ENCODE data around the gene KCNG1.
"Not testable (repeated sequence)": the region's sequence is repeated elsewhere in the genome, so short reads cannot be mapped to it uniquely, and the experiment has no call there.

The KCNG1 gene

DNA sequence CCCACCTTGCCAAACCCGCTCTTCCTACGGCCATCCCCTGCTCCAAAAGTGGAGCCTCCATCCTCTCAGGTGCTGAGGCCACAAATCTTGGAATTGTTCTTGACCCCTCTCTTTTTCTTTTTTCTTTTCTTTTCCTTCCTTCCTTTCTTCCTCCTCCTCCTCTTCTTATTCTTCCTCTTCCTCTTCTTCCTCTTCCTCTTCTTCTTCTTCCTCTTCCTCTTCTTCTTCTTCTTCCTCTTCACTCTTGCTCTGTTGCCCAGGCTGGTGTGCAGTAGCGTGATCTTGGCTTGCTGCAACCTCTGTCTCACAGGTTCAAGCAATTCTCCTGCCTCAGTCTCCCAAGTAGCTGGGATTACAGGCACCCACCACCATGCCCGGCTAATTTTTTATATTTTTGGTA is 44.4 kb downstream of the KCNG1 start:
- not testable (repeated sequence) for H3K4me3 ChIP-seq (ENCODE audit: low read depth in 1 of 2, low read length in 2 of 2); H3K27me3 ChIP-seq (ENCODE audit: control insufficient read depth in 1 of 2, insufficient read depth in 2 of 2, low read length in 2 of 2); H3K36me3 ChIP-seq (ENCODE audit: insufficient read depth, low read length); H3K27ac ChIP-seq (ENCODE audit: low read depth, low read length); H3K9me3 ChIP-seq (ENCODE audit: low read length); H3K9ac ChIP-seq (ENCODE audit: low read length); H3K4me1 ChIP-seq (ENCODE audit: insufficient read depth, low read length)

DNA sequence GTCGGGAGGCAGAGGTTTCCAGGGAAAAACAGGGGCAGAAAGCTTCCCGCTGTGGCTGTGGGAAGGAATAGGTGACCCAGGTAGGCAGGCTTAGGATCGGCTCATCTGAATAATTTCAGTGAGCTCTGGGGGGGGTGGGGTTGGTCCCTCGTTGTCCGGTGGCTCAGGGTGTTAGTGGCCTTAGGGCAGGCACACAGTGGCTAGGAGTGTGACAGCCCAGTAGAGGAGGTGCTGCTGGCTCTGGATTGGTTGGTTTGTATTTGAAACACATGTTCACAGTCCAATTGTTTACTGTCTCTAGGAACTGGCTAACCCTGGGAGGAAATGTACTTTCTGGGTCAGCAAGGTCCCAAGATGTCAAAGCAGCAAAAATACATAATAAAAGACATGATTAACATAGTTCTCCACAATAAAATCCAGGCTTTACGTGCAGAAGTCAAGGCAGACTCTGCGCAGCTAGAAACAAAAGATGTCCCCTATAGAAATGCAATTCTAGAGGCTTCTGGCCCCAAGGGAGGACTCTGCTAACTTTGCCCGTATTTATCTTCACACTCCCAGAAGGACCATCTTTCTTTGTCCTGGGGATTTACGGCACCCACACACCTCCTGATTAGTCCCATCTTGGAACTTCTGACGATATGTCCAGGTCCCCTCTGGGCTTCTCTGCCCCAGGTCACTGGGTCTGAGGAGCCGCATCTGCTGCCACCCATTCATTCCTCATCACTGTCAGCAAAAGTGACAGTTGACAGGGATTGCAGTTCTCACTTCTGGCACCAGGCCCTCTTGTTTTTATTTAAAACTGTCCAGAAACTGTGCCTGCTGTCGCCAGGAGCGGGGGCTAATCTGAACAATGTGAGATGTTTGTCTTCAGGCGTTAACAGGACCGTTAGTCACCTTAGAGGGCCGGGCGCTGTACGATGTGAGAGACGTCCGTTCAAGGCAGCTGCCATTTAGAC is 45.6 kb downstream of the KCNG1 start:
- Histone ChIP-seq H3K27ac (ENCODE audit: low read depth, low read length) (no peak overlapping the region), H3K36me3 (ENCODE audit: insufficient read depth, low read length) (no peaks in the 10 kb centered on the region), H3K4me1 (ENCODE audit: insufficient read depth, low read length) (no peaks in the 10 kb centered on the region), H3K9ac (ENCODE audit: low read length) (no peak overlapping the region), H3K4me3 (ENCODE audit: low read depth in 1 of 2, low read length in 2 of 2) (no peak overlapping the region), H3K9me3 (ENCODE audit: low read length) (no peaks in the 10 kb centered on the region), H3K27me3 (ENCODE audit: control insufficient read depth in 1 of 2, insufficient read depth in 2 of 2, low read length in 2 of 2) (no peaks in the 10 kb centered on the region)

DNA sequence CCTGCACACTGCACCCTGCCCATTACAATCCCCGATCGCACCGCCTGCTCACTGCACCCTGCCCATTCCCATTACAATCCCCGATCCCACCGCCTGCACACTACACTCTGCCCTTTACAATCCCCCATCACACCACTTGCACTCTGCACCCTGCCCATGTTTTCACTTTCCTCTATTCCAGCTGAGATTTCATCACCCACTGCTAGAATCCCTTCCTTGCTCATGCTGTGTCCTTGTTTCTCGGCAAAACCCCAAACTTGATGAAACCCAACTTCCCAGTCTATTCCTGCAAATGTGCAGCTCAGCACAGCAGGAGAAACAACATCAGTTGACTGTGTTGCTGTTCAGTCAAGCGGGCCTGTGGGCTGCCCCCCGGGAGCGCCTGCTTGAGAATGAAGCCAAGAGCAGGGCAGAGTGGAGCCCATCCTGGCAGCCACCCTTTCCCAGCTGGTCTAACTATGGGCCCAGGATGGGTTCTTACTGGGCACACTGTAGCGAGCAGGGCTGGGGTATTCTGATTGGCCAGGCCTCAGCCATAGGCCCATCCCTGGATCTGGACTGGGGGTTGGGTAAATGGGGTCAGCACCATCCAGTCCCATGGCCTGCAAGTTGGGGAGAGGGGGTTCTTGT is 47.1 kb downstream of the KCNG1 start:
- Histone ChIP-seq H3K4me1 (ENCODE audit: insufficient read depth, low read length) (no peaks in the 10 kb centered on the region), H3K9me3 (ENCODE audit: low read length) (no peaks in the 10 kb centered on the region), H3K36me3 (ENCODE audit: insufficient read depth, low read length) (no peaks in the 10 kb centered on the region), H3K27ac (ENCODE audit: low read depth, low read length) (no peak overlapping the region), H3K27me3 (ENCODE audit: control insufficient read depth in 1 of 2, insufficient read depth in 2 of 2, low read length in 2 of 2) (peaks cover 0 to 2% of the 10 kb centered on the region in 2 donors), H3K4me3 (ENCODE audit: low read depth in 1 of 2, low read length in 2 of 2) (no peak overlapping the region), H3K9ac (ENCODE audit: low read length) (no peak overlapping the region)

DNA sequence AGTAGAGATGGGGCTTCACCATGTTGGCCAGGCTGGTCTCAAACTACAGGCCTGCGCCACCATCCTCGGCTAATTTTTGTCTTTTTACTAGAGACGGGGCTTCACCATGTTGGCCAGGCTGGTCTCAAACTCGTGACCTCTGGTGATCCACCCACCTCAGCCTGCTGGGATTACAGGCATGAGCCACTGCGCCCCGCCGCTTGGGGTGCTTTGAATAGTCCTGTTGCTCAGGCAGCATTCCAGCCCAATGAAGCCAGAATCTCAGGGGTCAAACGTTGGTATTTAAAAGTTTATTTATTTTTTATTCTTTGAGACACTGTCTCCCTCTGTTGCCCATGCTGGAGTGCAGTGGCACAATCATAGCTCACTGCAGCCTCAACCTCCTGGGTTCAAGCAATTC is 53.0 kb downstream of the KCNG1 start:
- Histone ChIP-seq H3K9ac (ENCODE audit: low read length) (no peak overlapping the region), H3K4me1 (ENCODE audit: insufficient read depth, low read length) (no peaks in the 10 kb centered on the region), H3K36me3 (ENCODE audit: insufficient read depth, low read length) (no peaks in the 10 kb centered on the region), H3K9me3 (ENCODE audit: low read length) (no peaks in the 10 kb centered on the region), H3K27ac (ENCODE audit: low read depth, low read length) (no peak overlapping the region), H3K27me3 (ENCODE audit: control insufficient read depth in 1 of 2, insufficient read depth in 2 of 2, low read length in 2 of 2) (peaks cover 0 to 4% of the 10 kb centered on the region in 2 donors), H3K4me3 (ENCODE audit: low read depth in 1 of 2, low read length in 2 of 2) (no peak overlapping the region)

DNA sequence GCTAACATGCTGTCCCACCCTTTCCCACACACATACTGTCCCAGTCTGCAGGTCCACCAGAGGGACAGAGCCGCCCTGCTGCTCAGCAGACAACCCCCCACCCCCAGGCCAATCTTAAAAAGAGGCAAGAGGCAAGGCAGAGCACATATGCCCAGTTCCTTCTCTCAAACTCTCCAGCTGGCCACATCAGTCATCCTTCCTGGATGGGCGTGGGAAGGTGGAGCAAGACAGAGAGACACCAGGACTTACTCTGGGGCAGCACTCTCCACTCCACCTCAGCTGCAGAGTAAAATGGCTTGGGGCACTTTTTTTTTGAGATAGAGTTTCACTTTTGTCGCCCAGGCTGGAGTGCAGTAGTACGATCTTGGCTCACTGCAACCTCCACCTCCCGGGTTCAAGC is 53.5 kb downstream of the KCNG1 start:
- Histone ChIP-seq H3K36me3 (ENCODE audit: insufficient read depth, low read length) (no peaks in the 10 kb centered on the region), H3K27ac (ENCODE audit: low read depth, low read length) (no peak overlapping the region), H3K4me1 (ENCODE audit: insufficient read depth, low read length) (no peaks in the 10 kb centered on the region), H3K9ac (ENCODE audit: low read length) (no peak overlapping the region), H3K9me3 (ENCODE audit: low read length) (no peaks in the 10 kb centered on the region), H3K27me3 (ENCODE audit: control insufficient read depth in 1 of 2, insufficient read depth in 2 of 2, low read length in 2 of 2) (peaks cover 0 to 4% of the 10 kb centered on the region in 2 donors), H3K4me3 (ENCODE audit: low read depth in 1 of 2, low read length in 2 of 2) (no peak overlapping the region)

DNA sequence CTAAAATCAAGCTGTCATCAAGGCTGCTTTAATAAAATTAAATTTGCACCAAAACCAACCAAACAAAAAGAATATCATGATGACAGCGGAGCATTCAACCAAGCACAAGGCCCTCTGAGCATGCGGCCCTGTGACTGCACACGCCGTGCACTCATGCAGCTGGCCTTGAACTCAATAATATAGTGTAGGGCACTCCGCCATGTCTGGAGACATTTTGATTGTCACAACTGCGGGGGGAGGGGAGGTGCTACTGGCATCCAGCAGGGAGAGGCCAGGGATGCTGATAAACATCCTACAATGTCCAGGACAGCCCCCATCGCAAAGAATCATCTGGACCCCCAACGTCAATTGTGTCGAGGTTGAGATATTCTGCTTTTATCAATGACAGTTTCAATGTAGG is 54.6 kb downstream of the KCNG1 start:
- no peak overlapping the region for H3K9ac ChIP-seq (ENCODE audit: low read length)
- no peak overlapping the region for H3K4me3 ChIP-seq (ENCODE audit: low read depth in 1 of 2, low read length in 2 of 2)
- no peaks in the 10 kb centered on the region for H3K9me3 ChIP-seq (ENCODE audit: low read length)
- no peak overlapping the region for H3K27ac ChIP-seq (ENCODE audit: low read depth, low read length)
- H3K27me3 ChIP-seq (ENCODE audit: control insufficient read depth in 1 of 2, insufficient read depth in 2 of 2, low read length in 2 of 2) = peaks cover 0 to 4% of the 10 kb centered on the region in 2 donors
- H3K36me3 ChIP-seq (ENCODE audit: insufficient read depth, low read length) = no peaks in the 10 kb centered on the region
- no peaks in the 10 kb centered on the region for H3K4me1 ChIP-seq (ENCODE audit: insufficient read depth, low read length)

DNA sequence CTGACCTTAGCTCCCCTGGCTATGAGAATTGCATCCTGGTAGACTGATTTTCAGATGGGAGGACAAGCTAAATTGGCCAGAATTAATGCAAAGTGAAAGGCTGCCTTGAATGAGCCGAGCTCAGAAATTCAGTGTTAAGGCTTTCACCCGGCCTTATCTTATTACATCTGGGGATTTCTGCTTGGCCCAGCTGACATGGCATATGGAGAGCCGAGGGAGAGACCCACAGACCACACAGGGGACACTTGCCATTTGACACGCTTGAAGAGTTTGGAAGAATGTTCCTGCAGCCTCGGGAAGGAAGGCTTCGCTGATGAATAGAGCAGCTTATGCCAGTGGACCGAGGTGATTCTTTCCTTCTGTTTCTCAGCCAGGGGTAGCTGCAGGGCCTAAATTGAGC is 55.3 kb downstream of the KCNG1 start:
- H3K36me3 ChIP-seq (ENCODE audit: insufficient read depth, low read length) = no peaks in the 10 kb centered on the region
- no peak overlapping the region for H3K9ac ChIP-seq (ENCODE audit: low read length)
- H3K27me3 ChIP-seq (ENCODE audit: control insufficient read depth in 1 of 2, insufficient read depth in 2 of 2, low read length in 2 of 2) = peaks cover 0 to 4% of the 10 kb centered on the region in 2 donors
- no peak overlapping the region for H3K27ac ChIP-seq (ENCODE audit: low read depth, low read length)
- H3K4me1 ChIP-seq (ENCODE audit: insufficient read depth, low read length) = no peaks in the 10 kb centered on the region
- H3K4me3 ChIP-seq (ENCODE audit: low read depth in 1 of 2, low read length in 2 of 2) = no peak overlapping the region
- H3K9me3 ChIP-seq (ENCODE audit: low read length) = no peaks in the 10 kb centered on the region

DNA sequence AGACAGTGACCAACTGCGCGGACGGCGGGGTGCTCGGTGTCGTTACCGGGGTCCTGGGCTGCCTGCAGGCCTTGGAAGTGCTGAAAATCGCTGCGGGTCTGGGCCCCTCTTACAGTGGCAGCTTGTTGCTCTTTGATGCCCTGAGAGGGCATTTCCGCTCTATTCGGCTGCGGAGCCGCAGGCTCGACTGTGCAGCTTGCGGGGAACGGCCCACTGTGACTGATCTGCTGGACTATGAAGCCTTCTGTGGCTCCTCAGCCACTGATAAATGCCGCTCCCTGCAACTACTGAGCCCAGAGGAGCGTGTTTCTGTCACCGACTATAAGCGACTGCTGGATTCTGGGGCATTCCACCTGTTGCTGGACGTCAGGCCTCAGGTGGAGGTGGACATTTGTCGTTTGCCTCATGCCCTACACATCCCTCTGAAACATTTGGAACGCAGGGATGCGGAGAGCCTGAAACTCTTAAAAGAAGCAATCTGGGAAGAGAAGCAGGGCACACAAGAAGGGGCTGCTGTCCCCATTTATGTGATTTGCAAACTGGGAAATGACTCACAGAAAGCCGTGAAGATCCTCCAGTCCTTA is 63.3 kb downstream of the KCNG1 start:
- Histone ChIP-seq H3K9me3 (ENCODE audit: low read length) (no peaks in the 10 kb centered on the region), H3K27me3 (ENCODE audit: control insufficient read depth in 1 of 2, insufficient read depth in 2 of 2, low read length in 2 of 2) (no peaks in the 10 kb centered on the region), H3K4me1 (ENCODE audit: insufficient read depth, low read length) (peaks cover 27% of the 10 kb centered on the region), H3K9ac (ENCODE audit: low read length) (peak overlapping the region; percentile 96), H3K36me3 (ENCODE audit: insufficient read depth, low read length) (peaks cover 5% of the 10 kb centered on the region), H3K27ac (ENCODE audit: low read depth, low read length) (no peak overlapping the region), H3K4me3 (ENCODE audit: low read depth in 1 of 2, low read length in 2 of 2) (peak overlapping the region; percentile 77 to 87)

DNA sequence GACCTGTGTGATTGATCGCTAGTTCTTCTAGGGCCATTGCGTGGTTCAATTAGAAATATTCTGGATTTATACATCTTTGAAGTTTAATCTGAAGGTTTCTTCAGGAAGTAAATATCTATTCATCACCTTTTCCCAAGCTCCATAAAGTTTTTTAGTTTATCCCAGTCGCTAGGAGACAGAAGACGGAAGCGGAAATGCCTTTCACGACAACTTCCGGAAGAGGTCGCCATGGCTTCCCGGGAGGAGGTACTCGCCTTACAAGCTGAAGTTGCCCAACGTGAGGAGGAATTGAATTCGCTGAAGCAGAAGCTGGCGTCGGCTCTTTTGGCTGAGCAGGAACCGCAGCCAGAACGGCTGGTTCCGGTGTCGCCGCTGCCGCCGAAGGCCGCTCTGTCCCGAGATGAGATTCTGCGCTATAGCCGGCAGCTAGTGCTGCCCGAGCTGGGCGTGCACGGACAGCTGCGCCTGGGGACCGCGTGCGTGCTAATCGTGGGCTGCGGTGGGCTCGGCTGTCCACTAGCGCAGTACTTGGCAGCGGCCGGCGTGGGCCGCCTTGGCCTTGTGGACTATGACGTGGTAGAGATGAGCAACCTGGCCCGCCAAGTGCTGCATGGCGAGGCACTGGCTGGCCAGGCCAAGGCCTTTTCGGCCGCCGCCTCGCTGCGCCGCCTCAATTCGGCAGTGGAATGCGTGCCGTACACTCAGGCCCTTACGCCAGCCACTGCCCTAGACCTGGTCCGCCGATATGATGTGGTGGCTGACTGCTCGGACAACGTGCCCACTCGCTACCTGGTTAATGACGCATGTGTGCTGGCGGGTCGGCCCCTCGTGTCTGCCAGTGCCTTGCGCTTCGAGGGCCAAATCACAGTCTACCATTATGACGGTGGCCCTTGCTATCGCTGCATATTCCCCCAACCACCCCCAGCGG is 64.0 kb downstream of the KCNG1 start, which contains the start of gene MOCS3:
TSS of gene MOCS3 (plus strand) at position 204 of the 928 bp plus-strand sequence. CDS start at position 229, 25 bp downstream.
- Histone ChIP-seq H3K27me3 (ENCODE audit: control insufficient read depth in 1 of 2, insufficient read depth in 2 of 2, low read length in 2 of 2) (no peaks in the 10 kb centered on the region), H3K27ac (ENCODE audit: low read depth, low read length) (peak within 1 kb of the TSS; percentile 92), H3K4me3 (ENCODE audit: low read depth in 1 of 2, low read length in 2 of 2) (peak within 1 kb of the TSS; percentile 77 to 87), H3K4me1 (ENCODE audit: insufficient read depth, low read length) (peaks cover 27% of the 10 kb centered on the region), H3K9ac (ENCODE audit: low read length) (peak within 1 kb of the TSS; percentile 96), H3K9me3 (ENCODE audit: low read length) (no peaks in the 10 kb centered on the region), H3K36me3 (ENCODE audit: insufficient read depth, low read length) (peaks cover 5% of the 10 kb centered on the region)

DNA sequence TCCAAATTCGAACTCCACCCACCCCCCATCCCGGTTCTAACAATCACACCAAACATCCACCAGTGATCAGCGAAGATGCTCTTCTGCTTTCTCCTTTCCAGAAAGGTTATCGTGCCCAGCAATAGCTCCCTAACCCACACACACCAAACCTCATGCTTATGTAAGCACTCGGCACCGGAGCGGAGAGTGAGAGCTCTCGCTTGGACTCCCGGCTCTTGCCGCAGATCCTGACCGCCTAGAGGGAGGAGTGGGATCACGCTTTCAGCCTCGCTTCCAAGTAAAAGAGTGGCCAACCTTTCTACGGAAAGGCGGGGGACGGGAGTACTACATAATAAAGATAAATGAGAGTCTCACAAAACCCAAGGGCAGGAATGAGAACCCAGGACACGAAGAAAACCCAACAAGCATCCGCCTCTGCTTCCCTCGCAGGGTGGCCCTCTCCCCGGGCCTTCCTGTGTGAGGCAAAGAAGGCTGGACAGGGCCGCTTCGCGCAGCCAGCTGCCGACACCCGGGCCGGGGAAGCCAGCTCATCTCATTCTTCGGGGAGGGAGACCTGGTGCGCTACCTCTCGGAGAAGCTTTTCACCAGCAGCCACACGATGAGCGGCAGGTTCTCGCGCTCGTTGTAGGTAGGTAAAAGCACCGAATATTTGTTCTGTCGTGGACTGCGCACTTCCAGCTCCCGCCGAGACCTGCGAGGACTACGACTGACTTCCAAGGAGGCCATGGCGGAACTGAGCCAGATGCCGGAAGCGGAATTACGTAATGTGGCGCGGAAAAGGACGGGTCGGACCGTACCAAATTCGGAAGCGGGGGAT is 64.9 kb downstream of the KCNG1 start, which contains the start of gene DPM1:
TSS of gene DPM1 (minus strand) at position 735 of the 817 bp plus-strand sequence. CDS start at position 726, 9 bp downstream.
- Histone ChIP-seq H3K9ac (ENCODE audit: low read length) (peak within 1 kb of the TSS; percentile 96), H3K4me3 (ENCODE audit: low read depth in 1 of 2, low read length in 2 of 2) (peak within 1 kb of the TSS; percentile 77 to 87), H3K27ac (ENCODE audit: low read depth, low read length) (peak within 1 kb of the TSS; percentile 92), H3K4me1 (ENCODE audit: insufficient read depth, low read length) (peaks cover 27% of the 10 kb centered on the region), H3K27me3 (ENCODE audit: control insufficient read depth in 1 of 2, insufficient read depth in 2 of 2, low read length in 2 of 2) (no peaks in the 10 kb centered on the region), H3K36me3 (ENCODE audit: insufficient read depth, low read length) (peaks cover 5% of the 10 kb centered on the region), H3K9me3 (ENCODE audit: low read length) (no peaks in the 10 kb centered on the region)
